ENCODE measurements around the gene WNT1. TPM values are rescaled to one million over a fixed set of nuclear protein-coding genes. Genes with fewer than 3 reads are reported as not detected.

WNT1 gene
- total RNA-seq, 1 experiment from 2014 or later = not detected

DNA sequence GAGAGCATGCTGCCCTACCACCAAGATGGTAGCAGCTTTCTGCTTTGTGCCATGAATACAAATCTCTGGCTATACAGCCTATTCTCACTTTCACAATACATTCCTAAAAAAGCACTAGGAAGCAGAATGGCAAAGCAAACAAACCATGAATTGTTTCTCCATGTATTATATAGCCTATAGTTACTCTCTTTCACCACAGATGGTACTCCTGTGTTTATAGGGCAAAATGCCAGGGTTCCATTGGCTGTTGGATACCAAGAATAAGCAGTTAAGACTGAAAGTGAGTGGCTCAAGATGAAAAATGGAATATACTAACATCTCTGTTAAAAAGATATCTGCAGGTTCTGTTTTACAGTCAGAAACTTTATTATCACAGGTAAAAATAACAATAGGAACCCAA is 31.9 kb upstream of the WNT1 start:
- peaks cover 11 to 13% of the 10 kb centered on the region in 2 experiments for H3K4me1 Mint-ChIP-seq
- Histone ChIP-seq H3K27ac (ENCODE audit: insufficient read length, low read depth, low read length) (no peak overlapping the region), H3K14ac (ENCODE audit: insufficient read depth, low read length) (no peak overlapping the region)

More for the DNA sequence above, 31.9 kb upstream of the WNT1 start:
- Mint-ChIP-seq H3K36me3 (ENCODE audit: insufficient read depth in 1 of 3, low read depth in 3 of 3) (peaks cover 0 to 41% (median 20%) of the 10 kb centered on the region in 3 experiments; a peak in 6 of 7 replicates), H3K27ac (no peak overlapping the region), H3K9me3 (no peaks in the 10 kb centered on the region), H3K4me3 (no peak overlapping the region), H3K27me3 (ENCODE audit: low read depth) (no peaks in the 10 kb centered on the region)
- H3K4me1 ChIP-seq (ENCODE audit: insufficient read depth, low read length) = no peaks in the 10 kb centered on the region
- H2BK5ac ChIP-seq (ENCODE audit: insufficient read length, low read length) = no peak overlapping the region
- no peak overlapping the region for H2BK20ac ChIP-seq (ENCODE audit: low read depth, low read length, poor library complexity, severe bottlenecking)
- no peaks in the 10 kb centered on the region for H4K20me1 ChIP-seq (ENCODE audit: control insufficient read depth, insufficient read depth, insufficient read length)
- no peak overlapping the region for H2BK120ac ChIP-seq (ENCODE audit: low read depth, low read length, poor library complexity, severe bottlenecking)
- H4K8ac ChIP-seq (replicated peaks; ENCODE audit: insufficient read length, low read depth, low read length) = no peak overlapping the region
- H3K27me3 ChIP-seq (ENCODE audit: insufficient read depth, low read length) = no peaks in the 10 kb centered on the region
- H3K23me2 ChIP-seq (ENCODE audit: insufficient read length, low read depth, low read length, poor library complexity, severe bottlenecking) = no peaks in the 10 kb centered on the region
- no peak overlapping the region for H3K23ac ChIP-seq (ENCODE audit: insufficient read length, low read depth, low read length)
- no peak overlapping the region for H2BK15ac ChIP-seq (ENCODE audit: low read depth, low read length)
- no peak overlapping the region for H3T11ph ChIP-seq (ENCODE audit: low read length)
- H3K79me1 ChIP-seq (ENCODE audit: insufficient read depth, low read depth, low read length, poor library complexity, severe bottlenecking) = peaks cover 16% of the 10 kb centered on the region
- H3K18ac ChIP-seq (ENCODE audit: insufficient read length, low read depth, low read length) = no peak overlapping the region
- DNase-seq = no peak
- H3K4ac ChIP-seq (ENCODE audit: low read depth, low read length) = no peak overlapping the region
- H2BK12ac ChIP-seq (ENCODE audit: insufficient read length, low read depth, low read length) = no peak overlapping the region
- H4K5ac ChIP-seq (ENCODE audit: insufficient read length, low read depth, low read length) = no peak overlapping the region
- no peak overlapping the region for H2AFZ ChIP-seq (ENCODE audit: low read length)
- H3K4me2 ChIP-seq (ENCODE audit: insufficient read depth, insufficient read length, low read length) = no peak overlapping the region
- no peak overlapping the region for H3K9ac ChIP-seq (ENCODE audit: extremely low read depth, insufficient read length, low read length)
- H4K91ac ChIP-seq (ENCODE audit: insufficient read length, low read depth, low read length) = no peak overlapping the region
- no peak overlapping the region for H3K56ac ChIP-seq (ENCODE audit: insufficient read length, low read depth, low read length)
- no peaks in the 10 kb centered on the region for H3K9me3 ChIP-seq (ENCODE audit: control insufficient read depth, low read depth, low read length)
- no peak overlapping the region for H2AK5ac ChIP-seq (ENCODE audit: insufficient read length, low read length)
- TF ChIP-seq, protein P1, sequence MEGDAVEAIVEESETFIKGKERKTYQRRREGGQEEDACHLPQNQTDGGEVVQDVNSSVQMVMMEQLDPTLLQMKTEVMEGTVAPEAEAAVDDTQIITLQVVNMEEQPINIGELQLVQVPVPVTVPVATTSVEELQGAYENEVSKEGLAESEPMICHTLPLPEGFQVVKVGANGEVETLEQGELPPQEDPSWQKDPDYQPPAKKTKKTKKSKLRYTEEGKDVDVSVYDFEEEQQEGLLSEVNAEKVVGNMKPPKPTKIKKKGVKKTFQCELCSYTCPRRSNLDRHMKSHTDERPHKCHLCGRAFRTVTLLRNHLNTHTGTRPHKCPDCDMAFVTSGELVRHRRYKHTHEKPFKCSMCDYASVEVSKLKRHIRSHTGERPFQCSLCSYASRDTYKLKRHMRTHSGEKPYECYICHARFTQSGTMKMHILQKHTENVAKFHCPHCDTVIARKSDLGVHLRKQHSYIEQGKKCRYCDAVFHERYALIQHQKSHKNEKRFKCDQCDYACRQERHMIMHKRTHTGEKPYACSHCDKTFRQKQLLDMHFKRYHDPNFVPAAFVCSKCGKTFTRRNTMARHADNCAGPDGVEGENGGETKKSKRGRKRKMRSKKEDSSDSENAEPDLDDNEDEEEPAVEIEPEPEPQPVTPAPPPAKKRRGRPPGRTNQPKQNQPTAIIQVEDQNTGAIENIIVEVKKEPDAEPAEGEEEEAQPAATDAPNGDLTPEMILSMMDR (conservative IDR thresholded peaks at IDR 0.05) = no peak
- H3K79me2 ChIP-seq (ENCODE audit: insufficient read depth, low read length) = peaks cover 25% of the 10 kb centered on the region; the same call in 1 of the 2 replicates

All from H9 (cell line).